Subcutaneous adipose tissue (tissue), 4 donors: ENCODE results near the gene APMAP. TPM values are rescaled to one million over a fixed set of nuclear protein-coding genes. Genes with fewer than 3 reads are reported as not detected.

Experiments used
- total RNA-seq, 4 donors: library from RNA; depleted of rRNA; stranded (reverse); fragments of >200 nt; gene quantifications; one replicate each; pipeline ENCODE4 v1.1.0, GENCODE V29; 2016
- TF ChIP-seq, protein P1 (sequence below): fragments of 450-650 bp; IDR thresholded peaks from one replicate; pipeline ENCODE4 v1.5.1; 2016; ENCODE audit warnings: low read depth, mild to moderate bottlenecking, control low read depth, antibody characterized with exemption, moderate library complexity

The APMAP gene
- total RNA-seq, 4 donors from 2014 or later = 63.4 to 325 (median 240) TPM

DNA sequence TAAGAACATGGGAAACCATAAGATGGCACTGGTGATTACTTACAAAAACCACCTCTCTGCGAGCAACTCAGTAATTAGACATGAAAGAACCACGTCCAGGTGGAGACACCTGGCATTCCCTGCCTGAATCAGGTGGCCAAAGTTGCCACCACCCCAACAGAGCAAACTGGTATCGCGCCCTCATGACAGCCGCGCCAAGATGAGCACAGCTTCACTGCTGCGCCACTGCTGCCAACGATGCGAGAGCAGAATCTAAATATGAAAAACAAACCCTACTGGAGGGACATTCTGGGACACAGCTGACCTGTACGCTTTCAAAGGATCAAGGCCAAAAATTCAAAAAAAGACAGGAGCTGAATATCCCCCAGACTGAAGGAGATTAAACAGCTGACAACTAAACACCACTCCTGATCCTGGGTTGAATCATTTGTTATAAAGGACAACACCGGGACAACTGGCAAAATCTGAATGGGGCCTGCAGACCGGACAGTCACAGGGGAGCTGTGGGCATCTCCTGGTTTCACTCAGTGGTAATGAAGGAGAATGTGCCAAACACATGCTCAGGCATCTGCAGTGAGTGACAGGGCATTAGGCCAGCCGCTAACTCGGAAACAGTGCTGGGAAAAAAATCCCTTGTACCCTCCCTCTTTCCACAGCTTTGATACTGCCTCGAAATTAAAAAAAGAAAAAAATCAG lies 26.1 kb downstream of the APMAP start:
- TF ChIP-seq, protein P1, sequence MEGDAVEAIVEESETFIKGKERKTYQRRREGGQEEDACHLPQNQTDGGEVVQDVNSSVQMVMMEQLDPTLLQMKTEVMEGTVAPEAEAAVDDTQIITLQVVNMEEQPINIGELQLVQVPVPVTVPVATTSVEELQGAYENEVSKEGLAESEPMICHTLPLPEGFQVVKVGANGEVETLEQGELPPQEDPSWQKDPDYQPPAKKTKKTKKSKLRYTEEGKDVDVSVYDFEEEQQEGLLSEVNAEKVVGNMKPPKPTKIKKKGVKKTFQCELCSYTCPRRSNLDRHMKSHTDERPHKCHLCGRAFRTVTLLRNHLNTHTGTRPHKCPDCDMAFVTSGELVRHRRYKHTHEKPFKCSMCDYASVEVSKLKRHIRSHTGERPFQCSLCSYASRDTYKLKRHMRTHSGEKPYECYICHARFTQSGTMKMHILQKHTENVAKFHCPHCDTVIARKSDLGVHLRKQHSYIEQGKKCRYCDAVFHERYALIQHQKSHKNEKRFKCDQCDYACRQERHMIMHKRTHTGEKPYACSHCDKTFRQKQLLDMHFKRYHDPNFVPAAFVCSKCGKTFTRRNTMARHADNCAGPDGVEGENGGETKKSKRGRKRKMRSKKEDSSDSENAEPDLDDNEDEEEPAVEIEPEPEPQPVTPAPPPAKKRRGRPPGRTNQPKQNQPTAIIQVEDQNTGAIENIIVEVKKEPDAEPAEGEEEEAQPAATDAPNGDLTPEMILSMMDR = no peak

DNA sequence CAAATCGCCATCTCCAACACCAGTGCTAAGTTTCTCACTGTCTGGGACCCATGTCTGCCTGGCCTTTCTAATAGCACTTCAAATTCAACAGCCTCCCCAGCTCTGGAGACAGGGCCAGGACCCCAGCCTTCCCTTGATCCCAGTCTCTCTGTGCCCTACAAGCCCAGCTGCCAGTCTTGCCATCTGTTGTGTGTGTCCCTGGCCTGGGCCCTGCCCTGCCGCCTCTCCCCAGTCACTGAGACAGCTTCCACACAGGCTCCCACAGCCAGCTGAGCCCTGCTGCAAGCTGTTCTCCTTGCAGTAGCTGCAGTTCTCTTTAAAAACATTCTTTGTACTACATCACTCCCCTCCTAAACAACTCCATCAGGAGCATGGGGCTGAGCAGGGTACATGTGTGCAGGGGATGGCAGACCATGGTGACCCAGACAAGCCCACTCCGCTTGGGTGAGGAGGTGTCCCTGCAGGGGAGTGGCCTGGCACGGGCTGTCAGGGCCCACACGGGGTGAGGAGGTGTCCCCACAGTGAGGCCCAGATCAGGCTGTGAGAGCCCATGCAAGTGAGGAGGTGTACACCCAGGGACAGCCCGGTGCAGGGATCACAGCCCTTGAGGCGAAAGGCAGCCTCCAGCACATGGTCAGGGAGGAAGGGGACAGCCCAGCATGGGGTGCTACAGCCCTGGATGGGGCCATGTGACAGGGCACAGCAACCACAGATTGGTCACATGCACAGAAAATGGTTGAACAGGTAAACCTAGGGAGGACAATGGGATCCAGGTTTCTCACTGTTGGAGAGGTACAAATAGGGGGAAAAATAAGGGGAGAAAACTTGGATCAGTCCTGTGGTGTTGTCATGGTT lies 27.3 kb downstream of the APMAP start:
- TF ChIP-seq, protein P1 = no peak

DNA sequence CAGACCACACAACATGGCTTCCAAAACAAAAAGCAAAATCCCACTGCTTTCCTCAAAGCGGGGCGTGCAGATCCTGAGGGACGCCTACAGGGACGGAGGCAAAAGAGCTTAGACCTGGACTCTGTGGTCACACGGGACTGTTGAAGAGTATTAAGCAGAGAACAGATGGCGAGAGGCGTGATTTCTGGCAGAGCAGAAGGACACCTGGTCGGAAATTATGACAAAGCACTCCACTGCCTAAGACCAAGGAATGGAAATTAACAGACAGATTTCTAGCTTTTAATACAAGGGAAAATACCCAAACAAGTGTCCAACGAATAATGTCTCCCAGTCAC lies 28.1 kb downstream of the APMAP start:
- TF ChIP-seq, protein P1 = no peak

DNA sequence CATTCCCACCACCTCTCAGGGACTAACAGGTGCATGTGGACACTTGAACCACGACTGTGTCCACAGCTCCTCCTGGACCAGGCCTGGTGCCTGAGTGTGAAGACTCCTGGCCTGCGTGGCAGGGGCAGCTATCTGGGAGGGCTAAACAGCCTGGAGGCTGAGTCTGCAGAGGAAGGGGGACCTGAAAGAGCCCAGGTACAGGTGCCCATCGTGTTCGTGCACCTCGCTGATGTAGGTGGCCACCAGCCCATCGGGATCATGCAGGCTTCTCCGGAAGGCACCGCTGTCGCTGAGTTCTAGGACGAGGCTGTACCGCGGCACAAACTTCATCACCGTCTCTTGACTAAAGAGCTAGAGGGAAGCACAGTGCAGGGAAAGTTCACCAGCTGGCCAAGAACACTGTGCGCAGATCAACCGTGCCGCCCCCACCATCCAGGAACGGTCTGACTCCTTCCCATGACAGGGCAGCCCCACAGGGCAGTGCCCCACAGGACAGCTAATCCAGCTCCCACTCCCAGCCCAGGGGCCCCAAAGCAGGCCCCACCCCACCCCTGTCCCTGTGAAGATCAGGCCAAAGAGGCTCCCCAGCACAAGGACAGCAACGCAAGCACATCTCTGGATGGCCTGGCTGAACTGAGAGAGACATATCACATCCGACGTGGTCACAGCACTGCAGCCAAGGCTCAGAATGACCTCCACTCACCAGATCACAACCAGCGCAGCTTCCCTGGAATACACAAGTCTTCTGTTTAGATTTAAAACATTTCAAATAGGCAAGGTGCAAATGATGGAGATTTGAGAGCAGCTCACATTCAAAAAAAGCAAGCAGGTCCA lies 28.7 kb downstream of the APMAP start:
- TF ChIP-seq, protein P1 = no peak

- TF ChIP-seq, protein P1 = no peak
Observed at GRCh38 chr20:24962510-24962909, 30.0 kb downstream of the APMAP start.

GRCh38 chr20:24962182-24962492 lies 30.4 kb downstream of the APMAP start:
- TF ChIP-seq, protein P1 = no peak
